SK-MEL-5 (cell line): Measurements from ENCODE around the gene EIPR1. TPM values are rescaled to one million over a fixed set of nuclear protein-coding genes. Genes with fewer than 3 reads are reported as not detected.
"Not testable (repeated sequence)": the region's sequence is repeated elsewhere in the genome, so short reads cannot be mapped to it uniquely, and the experiment has no call there.

Experiments
- DNase-seq: peaks from one replicate; pipeline ENCODE4 v3.0.0-alpha.2; 2016; ENCODE audit warnings: low read depth, low spot score
- in situ Hi-C: cut with HindIII; loops from 2 replicates; pipeline ENCODE4 v1.10.0; 2016; ENCODE audit warnings: low sequenced_read_pairs, high pct_unique_total_duplicates, low pct_unique_long_range_greater_than_20kb
- total RNA-seq: library from RNA; depleted of rRNA; stranded (reverse); fragments of >200 nt; shearing (Covaris generic); gene quantifications from 2 replicates; pipeline ENCODE4 v1.2.3, GENCODE V29; 2014

EIPR1 gene
- total RNA-seq, 1 experiment from 2014 or later: 73.1 TPM

- DNase-seq: no peak
- in situ Hi-C loops: no loop called here
Measured at GRCh38 chr2:3287896-3288295, 89.7 kb downstream of the EIPR1 start.

- in situ Hi-C loops, DNase-seq: not testable (repeated sequence)
Measured at GRCh38 chr2:3286646-3287036, 91.0 kb downstream of the EIPR1 start.

- in situ Hi-C loops: no loop called here
- no peak for DNase-seq
Measured at GRCh38 chr2:3285901-3286645, 91.5 kb downstream of the EIPR1 start.

- no peak for DNase-seq
- in situ Hi-C loops: no loop called here
Measured at GRCh38 chr2:3284657-3285630, 92.7 kb downstream of the EIPR1 start.

GRCh38 chr2:3283876-3284656 is 93.6 kb downstream of the EIPR1 start:
- DNase-seq, in situ Hi-C loops: not testable (repeated sequence)

GRCh38 chr2:3283206-3283605 is 94.4 kb downstream of the EIPR1 start:
- in situ Hi-C loops: no loop called here
- no peak for DNase-seq

- no peak for DNase-seq
Measured at GRCh38 chr2:3282056-3282998, 95.3 kb downstream of the EIPR1 start.

GRCh38 chr2:3280683-3281520 is 96.7 kb downstream of the EIPR1 start:
- no peak for DNase-seq
- in situ Hi-C loops: no loop called here

More at GRCh38 chr2:3282056-3282998, 95.3 kb downstream of the EIPR1 start:
- in situ Hi-C loops: no loop called here

- in situ Hi-C loops: no loop called here
- DNase-seq: no peak
Measured at GRCh38 chr2:3280197-3280596, 97.4 kb downstream of the EIPR1 start.

GRCh38 chr2:3279236-3279960 is 98.2 kb downstream of the EIPR1 start:
- in situ Hi-C loops: no loop called here
- no peak for DNase-seq

GRCh38 chr2:3278521-3279218 is 98.9 kb downstream of the EIPR1 start:
- no peak for DNase-seq
- in situ Hi-C loops: no loop called here

- in situ Hi-C loops: no loop called here
- no peak for DNase-seq
Measured at GRCh38 chr2:3277748-3278520, 99.7 kb downstream of the EIPR1 start.

- DNase-seq: no peak
- in situ Hi-C loops: no loop called here
Measured at GRCh38 chr2:3277050-3277747, 100.4 kb downstream of the EIPR1 start.

- no peak for DNase-seq
- in situ Hi-C loops: no loop called here
Measured at GRCh38 chr2:3272761-3273160, 104.9 kb downstream of the EIPR1 start.
